HEK293 (cell line): Measurements from ENCODE around the gene SLC18A3.

Source experiments
- CTCF ChIA-PET: fragments of 350-600 bp; formaldehyde crosslinking; extraction: SDS; loops from one replicate; lab custom pipeline; 2021; ENCODE audit warnings: antibody characterized with exemption; lab: Yijun Ruan, JAX
- POLR2A ChIA-PET: fragments of 300-600 bp; formaldehyde crosslinking; extraction: SDS; loops from one replicate; lab custom pipeline; 2020; ENCODE audit warnings: antibody characterized with exemption, inconsistent platforms; lab: Yijun Ruan, JAX
- H3K27ac ChIP-seq: fragments of 200-500 bp; sonication (Bioruptor generic); 2 replicates; pipeline ENCODE4 v1.5.1; 2014; ENCODE audit warnings: low read depth, low read length, control low read depth, inconsistent platforms; ENCODE audit errors: extremely low read depth
- H3K36me3 ChIP-seq, 2 experiments: fragments of 200-500 bp in 1 of 2; sonication (Bioruptor generic) in 1 of 2; 1 replicate in 1 of 2; 2 replicates in 1 of 2; pipeline ENCODE4 v1.5.1; 2014 to 2017; ENCODE audit warnings: inconsistent platforms in 2 of 2, low read length in 2 of 2; ENCODE audit not compliant: control insufficient read depth in 2 of 2, insufficient read depth in 1 of 2
- H3K4me1 ChIP-seq: fragments of 200-500 bp; sonication (Bioruptor generic); 2 replicates; pipeline ENCODE4 v1.5.1; 2014; ENCODE audit warnings: mild to moderate bottlenecking, low read length, inconsistent platforms; ENCODE audit not compliant: control insufficient read depth, insufficient read depth
- H3K4me3 ChIP-seq: 2 replicates; pipeline ENCODE4 v1.5.1; 2011; ENCODE audit warnings: low read depth, mild to moderate bottlenecking, control low read depth, low read length, moderate library complexity
- H3K9me3 ChIP-seq: fragments of 200-500 bp; sonication (Bioruptor generic); 2 replicates; pipeline ENCODE4 v1.5.1; 2014; ENCODE audit warnings: low read depth, low read length, inconsistent platforms; ENCODE audit not compliant: control insufficient read depth, insufficient read depth
- CTCF ChIP-seq: fragments of 450-650 bp; formaldehyde crosslinking; IDR thresholded peaks from 2 replicates; pipeline ENCODE4 v1.5.1; 2016; ENCODE audit warnings: missing biosample characterization, missing genetic modification characterization
- HOXA7 ChIP-seq: sonication (generic); formaldehyde crosslinking; IDR thresholded peaks from 2 replicates; pipeline ENCODE4 v1.8.1; 2022; ENCODE audit warnings: missing genetic modification reagents, borderline replicate concordance
- KLF9 ChIP-seq: fragments of 450-650 bp; formaldehyde crosslinking; IDR thresholded peaks from 2 replicates; pipeline ENCODE4 v1.5.1; 2016; ENCODE audit warnings: missing biosample characterization, missing genetic modification characterization, low read depth
- PRDM1 ChIP-seq: fragments of 450-650 bp; formaldehyde crosslinking; IDR thresholded peaks from 2 replicates; pipeline ENCODE4; 2016; ENCODE audit warnings: missing biosample characterization, missing genetic modification characterization
- SP2 ChIP-seq: fragments of 450-650 bp; formaldehyde crosslinking; IDR thresholded peaks from 2 replicates; pipeline ENCODE4 v1.5.1; 2016; ENCODE audit warnings: missing biosample characterization, missing genetic modification characterization
- YY1 ChIP-seq: fragments of 450-650 bp; formaldehyde crosslinking; IDR thresholded peaks from 2 replicates; pipeline ENCODE4 v1.5.1; 2018; ENCODE audit warnings: missing biosample characterization, missing genetic modification characterization
- YY2 ChIP-seq: fragments of 450-650 bp; formaldehyde crosslinking; IDR thresholded peaks from 2 replicates; pipeline ENCODE4 v1.5.1; 2016; ENCODE audit warnings: missing biosample characterization, missing genetic modification characterization
- ZBTB17 ChIP-seq: fragments of 450-650 bp; formaldehyde crosslinking; IDR thresholded peaks from 2 replicates; pipeline ENCODE4 v1.5.1; 2016; ENCODE audit warnings: missing biosample characterization, missing genetic modification characterization
- ZEB2 ChIP-seq: fragments of 450-650 bp; formaldehyde crosslinking; IDR thresholded peaks from 2 replicates; pipeline ENCODE4 v1.5.1; 2016; ENCODE audit warnings: missing biosample characterization, missing genetic modification characterization
- ZIC2 ChIP-seq: fragments of 450-650 bp; formaldehyde crosslinking; IDR thresholded peaks from 2 replicates; pipeline ENCODE4 v1.5.1; 2016; ENCODE audit warnings: missing biosample characterization, missing genetic modification characterization
- ZNF146 ChIP-seq: fragments of 450-650 bp; formaldehyde crosslinking; IDR thresholded peaks from 2 replicates; pipeline ENCODE4 v1.5.1; 2016; ENCODE audit warnings: missing biosample characterization, missing genetic modification characterization
- ZNF221 ChIP-seq: fragments of 450-650 bp; formaldehyde crosslinking; IDR thresholded peaks from 2 replicates; pipeline ENCODE4 v1.5.1; 2017; ENCODE audit warnings: missing biosample characterization, missing genetic modification characterization, borderline replicate concordance
- ZNF266 ChIP-seq: fragments of 450-650 bp; formaldehyde crosslinking; IDR thresholded peaks from 2 replicates; pipeline ENCODE4 v1.5.1; 2016; ENCODE audit warnings: missing biosample characterization, missing genetic modification characterization, low read depth
- ZNF366 ChIP-seq: fragments of 450-650 bp; formaldehyde crosslinking; conservative IDR thresholded peaks from 2 replicates; pipeline ENCODE4 v1.5.1; 2016; ENCODE audit warnings: missing biosample characterization, missing genetic modification characterization
- ZNF426 ChIP-seq: fragments of 450-650 bp; formaldehyde crosslinking; IDR thresholded peaks from 2 replicates; pipeline ENCODE4 v1.5.1; 2017; ENCODE audit warnings: missing biosample characterization, missing genetic modification characterization, mild to moderate bottlenecking, inconsistent platforms, moderate library complexity
- ZNF501 ChIP-seq: fragments of 450-650 bp; formaldehyde crosslinking; IDR thresholded peaks from 2 replicates; pipeline ENCODE4 v1.5.1; 2016; ENCODE audit warnings: missing biosample characterization, missing genetic modification characterization
- ZNF670 ChIP-seq: fragments of 450-650 bp; formaldehyde crosslinking; IDR thresholded peaks from 2 replicates; pipeline ENCODE4 v1.5.1; 2016; ENCODE audit warnings: missing biosample characterization, missing genetic modification characterization, low read depth
- ZNF677 ChIP-seq: fragments of 450-650 bp; IDR thresholded peaks from 2 replicates; pipeline ENCODE4 v1.5.0; 2018; ENCODE audit warnings: missing biosample characterization, mild to moderate bottlenecking, missing genetic modification characterization, moderate library complexity
- ZNF830 ChIP-seq: fragments of 450-650 bp; IDR thresholded peaks from 2 replicates; pipeline ENCODE4 v1.5.0; 2018; ENCODE audit warnings: missing biosample characterization, missing genetic modification characterization, low read depth, mild to moderate bottlenecking, moderate library complexity
- ZSCAN16 ChIP-seq: fragments of 450-650 bp; formaldehyde crosslinking; IDR thresholded peaks from 2 replicates; pipeline ENCODE4 v1.5.1; 2016; ENCODE audit warnings: missing biosample characterization, missing genetic modification characterization
- TF ChIP-seq, protein P1 (sequence below): fragments of 450-650 bp; formaldehyde crosslinking; IDR thresholded peaks from 2 replicates; pipeline ENCODE4 v1.5.1; 2016; ENCODE audit warnings: missing biosample characterization, missing genetic modification characterization
- TF ChIP-seq, protein P2 (sequence below): fragments of 450-650 bp; formaldehyde crosslinking; IDR thresholded peaks from 2 replicates; pipeline ENCODE4 v1.5.1; 2016; ENCODE audit warnings: missing biosample characterization, missing genetic modification characterization

SLC18A3 gene

GRCh38 chr10:49622426-49623425 lies 12.6 kb downstream of the SLC18A3 start (continued):
- TF ChIP-seq, protein P1, sequence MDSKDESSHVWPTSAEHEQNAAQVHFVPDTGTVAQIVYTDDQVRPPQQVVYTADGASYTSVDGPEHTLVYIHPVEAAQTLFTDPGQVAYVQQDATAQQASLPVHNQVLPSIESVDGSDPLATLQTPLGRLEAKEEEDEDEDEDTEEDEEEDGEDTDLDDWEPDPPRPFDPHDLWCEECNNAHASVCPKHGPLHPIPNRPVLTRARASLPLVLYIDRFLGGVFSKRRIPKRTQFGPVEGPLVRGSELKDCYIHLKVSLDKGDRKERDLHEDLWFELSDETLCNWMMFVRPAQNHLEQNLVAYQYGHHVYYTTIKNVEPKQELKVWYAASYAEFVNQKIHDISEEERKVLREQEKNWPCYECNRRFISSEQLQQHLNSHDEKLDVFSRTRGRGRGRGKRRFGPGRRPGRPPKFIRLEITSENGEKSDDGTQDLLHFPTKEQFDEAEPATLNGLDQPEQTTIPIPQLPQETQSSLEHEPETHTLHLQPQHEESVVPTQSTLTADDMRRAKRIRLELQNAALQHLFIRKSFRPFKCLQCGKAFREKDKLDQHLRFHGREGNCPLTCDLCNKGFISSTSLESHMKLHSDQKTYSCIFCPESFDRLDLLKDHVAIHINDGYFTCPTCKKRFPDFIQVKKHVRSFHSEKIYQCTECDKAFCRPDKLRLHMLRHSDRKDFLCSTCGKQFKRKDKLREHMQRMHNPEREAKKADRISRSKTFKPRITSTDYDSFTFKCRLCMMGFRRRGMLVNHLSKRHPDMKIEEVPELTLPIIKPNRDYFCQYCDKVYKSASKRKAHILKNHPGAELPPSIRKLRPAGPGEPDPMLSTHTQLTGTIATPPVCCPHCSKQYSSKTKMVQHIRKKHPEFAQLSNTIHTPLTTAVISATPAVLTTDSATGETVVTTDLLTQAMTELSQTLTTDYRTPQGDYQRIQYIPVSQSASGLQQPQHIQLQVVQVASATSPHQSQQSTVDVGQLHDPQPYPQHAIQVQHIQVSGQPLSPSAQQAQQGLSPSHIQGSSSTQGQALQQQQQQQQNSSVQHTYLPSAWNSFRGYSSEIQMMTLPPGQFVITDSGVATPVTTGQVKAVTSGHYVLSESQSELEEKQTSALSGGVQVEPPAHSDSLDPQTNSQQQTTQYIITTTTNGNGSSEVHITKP (tag by site-specific recombination) = no peak
- TF ChIP-seq CTCF (tag by site-specific recombination) = no peak
- TF ChIP-seq ZNF830 (tag by site-specific recombination) = no peak
- TF ChIP-seq SP2 (tag by site-specific recombination) = no peak
- no peak for TF ChIP-seq ZNF670 (tag by site-specific recombination)
- TF ChIP-seq, protein P2, sequence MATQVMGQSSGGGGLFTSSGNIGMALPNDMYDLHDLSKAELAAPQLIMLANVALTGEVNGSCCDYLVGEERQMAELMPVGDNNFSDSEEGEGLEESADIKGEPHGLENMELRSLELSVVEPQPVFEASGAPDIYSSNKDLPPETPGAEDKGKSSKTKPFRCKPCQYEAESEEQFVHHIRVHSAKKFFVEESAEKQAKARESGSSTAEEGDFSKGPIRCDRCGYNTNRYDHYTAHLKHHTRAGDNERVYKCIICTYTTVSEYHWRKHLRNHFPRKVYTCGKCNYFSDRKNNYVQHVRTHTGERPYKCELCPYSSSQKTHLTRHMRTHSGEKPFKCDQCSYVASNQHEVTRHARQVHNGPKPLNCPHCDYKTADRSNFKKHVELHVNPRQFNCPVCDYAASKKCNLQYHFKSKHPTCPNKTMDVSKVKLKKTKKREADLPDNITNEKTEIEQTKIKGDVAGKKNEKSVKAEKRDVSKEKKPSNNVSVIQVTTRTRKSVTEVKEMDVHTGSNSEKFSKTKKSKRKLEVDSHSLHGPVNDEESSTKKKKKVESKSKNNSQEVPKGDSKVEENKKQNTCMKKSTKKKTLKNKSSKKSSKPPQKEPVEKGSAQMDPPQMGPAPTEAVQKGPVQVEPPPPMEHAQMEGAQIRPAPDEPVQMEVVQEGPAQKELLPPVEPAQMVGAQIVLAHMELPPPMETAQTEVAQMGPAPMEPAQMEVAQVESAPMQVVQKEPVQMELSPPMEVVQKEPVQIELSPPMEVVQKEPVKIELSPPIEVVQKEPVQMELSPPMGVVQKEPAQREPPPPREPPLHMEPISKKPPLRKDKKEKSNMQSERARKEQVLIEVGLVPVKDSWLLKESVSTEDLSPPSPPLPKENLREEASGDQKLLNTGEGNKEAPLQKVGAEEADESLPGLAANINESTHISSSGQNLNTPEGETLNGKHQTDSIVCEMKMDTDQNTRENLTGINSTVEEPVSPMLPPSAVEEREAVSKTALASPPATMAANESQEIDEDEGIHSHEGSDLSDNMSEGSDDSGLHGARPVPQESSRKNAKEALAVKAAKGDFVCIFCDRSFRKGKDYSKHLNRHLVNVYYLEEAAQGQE (tag by site-specific recombination) = no peak
- TF ChIP-seq KLF9 (tag by site-specific recombination) = no peak

GRCh38 chr10:49624629-49625028 lies 14.5 kb downstream of the SLC18A3 start:
- Histone ChIP-seq H3K4me1 (no peaks in the 10 kb centered on the region), H3K36me3 (no peaks in the 10 kb centered on the region), H3K9me3 (no peaks in the 10 kb centered on the region), H3K27ac (no peak overlapping the region), H3K4me3 (no peak overlapping the region)
- ChIA-PET POLR2A (no interaction called here), CTCF (no interaction called here)
- no peak for TF ChIP-seq YY1 (tag by site-specific recombination)
- peak; percentile 93 for TF ChIP-seq ZNF366 (tag by site-specific recombination)
- TF ChIP-seq ZBTB17 (tag by site-specific recombination) = peak; percentile 47

- no peaks in the 10 kb centered on the region for H3K36me3 ChIP-seq
- CTCF ChIA-PET = no interaction called here
- TF ChIP-seq HOXA7 (CRISPR knock-in tag) (no peak), ZIC2 (no peak), ZNF426 (tag by site-specific recombination) (no peak), YY2 (tag by site-specific recombination) (no peak), ZNF221 (tag by site-specific recombination) (no peak), ZNF146 (tag by site-specific recombination) (no peak), ZNF677 (tag by site-specific recombination) (no peak), ZNF266 (no peak), PRDM1 (tag by site-specific recombination) (no peak), ZSCAN16 (tag by site-specific recombination) (no peak), ZNF670 (tag by site-specific recombination) (no peak), ZEB2 (no peak), ZNF501 (tag by site-specific recombination) (no peak)
Observed at GRCh38 chr10:49625411-49625810, 15.3 kb downstream of the SLC18A3 start.

More at GRCh38 chr10:49625411-49625810, 15.3 kb downstream of the SLC18A3 start:
- Histone ChIP-seq H3K27ac (no peak overlapping the region), H3K4me1 (no peaks in the 10 kb centered on the region), H3K9me3 (no peaks in the 10 kb centered on the region), H3K4me3 (no peak overlapping the region)
- POLR2A ChIA-PET = no interaction called here
